ENCODE data around the gene OLAH.

- no peak for TF ChIP-seq CTCF (optimal IDR thresholded peaks at IDR 0.05 in 1 of 3, IDR thresholded peaks at IDR 0.05 in 1 of 3, conservative IDR thresholded peaks at IDR 0.05 in 1 of 3; ENCODE audit: extremely low read depth in 1 of 3, insufficient read depth in 2 of 3, low read length in 3 of 3)
- no peak for TF ChIP-seq EZH2 (IDR thresholded peaks at IDR 0.05; ENCODE audit: low read length)
Observed at GRCh38 chr10:15099886-15100285, 56.1 kb downstream of the OLAH start.

Data from keratinocyte (primary cell).